Keratinocyte (primary cell): Measurements from ENCODE around the gene TNFRSF14.

Experiments used
- EZH2 ChIP-seq: IDR thresholded peaks from one replicate; pipeline ENCODE4 v1.6.1; 2012; ENCODE audit warnings: inconsistent platforms, mild to moderate bottlenecking, low read length, moderate library complexity
- TF ChIP-seq, protein P1 (sequence below), 3 experiments: IDR thresholded peaks in 1 of 3; conservative IDR thresholded peaks in 1 of 3; optimal IDR thresholded peaks in 1 of 3; 2 replicates in 2 of 3; 3 replicates in 1 of 3; pipeline versions ENCODE3 to v1.5.1; 2011; ENCODE audit warnings: low read length in 3 of 3, mild to moderate bottlenecking in 3 of 3, moderate library complexity in 2 of 3, control low read depth in 1 of 3, inconsistent platforms in 1 of 3; ENCODE audit not compliant: insufficient read depth in 2 of 3; ENCODE audit errors: extremely low read depth in 1 of 3

DNA sequence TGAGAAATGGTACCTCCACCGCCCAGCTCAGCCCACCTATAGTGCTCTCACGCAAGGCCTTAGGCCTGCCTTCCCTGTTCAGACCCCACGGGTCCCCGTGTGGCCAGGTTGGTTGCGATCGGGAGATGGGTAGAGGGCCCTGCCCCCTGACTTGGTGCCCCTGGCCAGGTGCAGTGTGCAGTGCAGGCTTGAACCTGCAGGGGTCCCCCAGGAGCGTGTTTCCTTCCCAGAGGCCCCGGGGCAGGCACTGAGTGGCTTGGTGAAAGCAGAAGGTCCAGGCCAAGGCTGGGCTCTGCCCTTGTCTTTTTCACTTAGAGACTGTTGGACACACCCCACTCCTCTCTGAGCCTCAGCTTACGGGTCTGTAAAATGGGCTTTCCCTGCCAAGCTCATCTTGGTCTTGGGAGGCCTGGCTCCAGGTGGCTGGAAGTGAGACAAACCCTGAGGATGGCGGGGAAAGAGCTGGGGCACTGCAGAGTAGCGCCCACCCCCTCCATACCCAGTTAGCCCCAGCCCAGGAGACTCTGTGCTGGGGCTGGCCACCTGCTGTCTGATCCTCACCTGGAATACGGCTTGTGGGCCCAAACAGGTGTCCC lies 16.8 kb upstream of the TNFRSF14 start:
- TF ChIP-seq, protein P1, sequence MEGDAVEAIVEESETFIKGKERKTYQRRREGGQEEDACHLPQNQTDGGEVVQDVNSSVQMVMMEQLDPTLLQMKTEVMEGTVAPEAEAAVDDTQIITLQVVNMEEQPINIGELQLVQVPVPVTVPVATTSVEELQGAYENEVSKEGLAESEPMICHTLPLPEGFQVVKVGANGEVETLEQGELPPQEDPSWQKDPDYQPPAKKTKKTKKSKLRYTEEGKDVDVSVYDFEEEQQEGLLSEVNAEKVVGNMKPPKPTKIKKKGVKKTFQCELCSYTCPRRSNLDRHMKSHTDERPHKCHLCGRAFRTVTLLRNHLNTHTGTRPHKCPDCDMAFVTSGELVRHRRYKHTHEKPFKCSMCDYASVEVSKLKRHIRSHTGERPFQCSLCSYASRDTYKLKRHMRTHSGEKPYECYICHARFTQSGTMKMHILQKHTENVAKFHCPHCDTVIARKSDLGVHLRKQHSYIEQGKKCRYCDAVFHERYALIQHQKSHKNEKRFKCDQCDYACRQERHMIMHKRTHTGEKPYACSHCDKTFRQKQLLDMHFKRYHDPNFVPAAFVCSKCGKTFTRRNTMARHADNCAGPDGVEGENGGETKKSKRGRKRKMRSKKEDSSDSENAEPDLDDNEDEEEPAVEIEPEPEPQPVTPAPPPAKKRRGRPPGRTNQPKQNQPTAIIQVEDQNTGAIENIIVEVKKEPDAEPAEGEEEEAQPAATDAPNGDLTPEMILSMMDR (optimal IDR thresholded peaks at IDR 0.05 in 1 of 3, IDR thresholded peaks at IDR 0.05 in 1 of 3, conservative IDR thresholded peaks at IDR 0.05 in 1 of 3; ENCODE audit: extremely low read depth in 1 of 3, insufficient read depth in 2 of 3, low read length in 3 of 3): peak in 2 of 3 experiments; percentile 35 to 55
- no peak for TF ChIP-seq EZH2
